T-helper 2 cell treated with Interferon-gamma antibody and Interleukin-4, amounts not matched to agents 100 ng/mL and 5 ng/mL, for 36 hours (primary cell): Measurements from ENCODE around the gene UNC79. TPM values are rescaled to one million over a fixed set of nuclear protein-coding genes. Genes with fewer than 3 reads are reported as not detected.

Source experiments
- intact Hi-C: fragments of 100-400 bp; cut with micrococcal nuclease; formaldehyde crosslinking; loops from one replicate; pipeline ENCODE4 v1.15.1; 2023
- total RNA-seq: library from RNA; stranded (reverse); gene quantifications from 2 replicates; pipeline ENCODE4 v1.2.3, GENCODE V29; 2022

Gene UNC79
- total RNA-seq, 1 donor from 2014 or later, result not detected

DNA sequence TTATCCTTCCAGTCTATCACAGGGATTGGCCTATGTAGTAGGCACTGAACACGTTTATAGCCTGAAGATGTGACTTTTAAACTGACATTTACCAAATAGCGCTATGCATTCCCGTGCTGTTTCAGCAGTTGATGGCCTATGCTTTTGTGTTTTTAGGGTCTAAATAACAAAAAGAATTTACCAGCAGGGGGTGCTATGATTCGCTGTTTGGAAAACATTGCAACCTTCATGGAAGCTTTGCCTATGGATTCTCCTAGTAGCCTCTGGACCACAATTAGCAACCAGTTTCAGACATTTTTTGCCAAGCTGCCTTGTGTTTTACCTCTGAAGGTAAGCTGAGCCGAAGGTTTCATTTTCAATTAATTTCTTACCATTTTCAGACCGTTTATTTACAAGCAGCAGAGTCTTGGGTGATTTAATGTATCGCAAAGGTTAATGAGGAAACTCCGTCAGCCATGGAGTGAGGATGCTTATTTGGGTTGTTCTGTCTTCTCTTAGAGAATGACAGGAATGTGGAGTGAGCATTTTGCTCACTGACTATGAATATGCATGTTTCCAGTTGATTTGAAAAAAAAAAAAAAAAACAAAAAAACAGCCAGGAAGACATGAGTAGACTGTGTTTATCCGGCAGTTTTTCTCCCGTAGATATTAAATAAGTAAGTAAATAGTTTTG lies 224.5 kb downstream of the UNC79 start:
- intact Hi-C loops, result loop anchor here (1.0 to 10.0 kb wide), 2 partner anchors 238 to 530 kb away; no protein-coding TSS in a partner anchor

DNA sequence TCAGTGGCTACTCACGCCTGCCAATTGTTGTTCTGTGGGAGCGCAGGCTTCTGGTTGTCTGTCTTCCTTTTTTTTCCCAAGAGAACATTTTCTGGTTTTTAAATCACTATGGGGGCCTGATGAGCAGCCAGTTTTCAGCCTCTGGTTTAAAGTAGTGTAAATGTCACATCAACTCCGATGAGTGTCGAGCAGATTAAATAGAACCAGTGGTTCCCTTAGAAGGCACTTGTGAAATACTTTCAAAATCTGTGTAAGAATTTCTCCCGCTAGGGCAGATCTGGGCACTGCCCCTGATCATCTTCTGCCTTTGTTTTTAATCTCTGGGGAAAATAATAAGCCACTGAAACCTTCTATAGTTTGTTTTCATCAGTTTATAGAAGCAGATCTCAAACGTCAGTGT lies 227.1 kb downstream of the UNC79 start:
- intact Hi-C loops, result loop anchor here (10.0 kb wide), 1 partner anchor 527 kb away; no protein-coding TSS in a partner anchor

DNA sequence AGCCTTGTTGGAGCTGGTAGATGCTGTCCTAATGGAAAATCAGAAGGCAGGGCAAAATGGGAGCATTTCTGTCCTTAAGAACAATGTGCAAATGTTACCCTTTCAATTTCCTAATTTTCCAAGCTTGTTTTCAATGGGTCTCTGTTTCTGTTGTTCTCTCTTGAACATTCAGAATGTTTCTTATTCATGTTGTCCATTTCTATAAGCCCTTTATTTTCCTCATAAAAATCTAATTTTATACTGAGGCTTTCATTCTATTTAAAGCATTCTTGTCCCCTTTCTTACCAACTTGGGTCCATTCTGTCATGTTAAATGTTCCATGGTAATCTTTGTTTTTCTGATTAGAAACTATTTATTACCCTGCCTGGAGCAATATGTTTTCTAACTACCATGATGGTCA lies 232.6 kb downstream of the UNC79 start:
- intact Hi-C loops, result no loop called here

DNA sequence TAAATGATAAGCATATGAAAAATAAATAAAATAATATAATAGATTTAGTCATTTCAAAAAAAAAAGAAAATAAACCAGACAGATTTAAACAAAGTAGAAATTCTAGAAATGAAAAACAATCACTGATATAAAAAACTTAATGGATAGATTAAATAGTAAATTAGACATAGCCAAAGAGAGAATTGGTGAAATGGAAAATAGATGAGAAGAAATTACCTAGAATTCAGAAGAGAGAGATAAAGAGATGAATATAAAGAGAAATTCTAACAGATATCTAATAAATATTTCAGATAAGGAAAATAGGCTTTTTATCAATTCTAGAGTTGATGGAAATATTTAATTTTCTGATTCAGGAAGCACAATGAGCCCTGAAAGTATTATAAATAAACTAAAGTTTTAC lies 234.4 kb downstream of the UNC79 start:
- intact Hi-C loops, result no loop called here

DNA sequence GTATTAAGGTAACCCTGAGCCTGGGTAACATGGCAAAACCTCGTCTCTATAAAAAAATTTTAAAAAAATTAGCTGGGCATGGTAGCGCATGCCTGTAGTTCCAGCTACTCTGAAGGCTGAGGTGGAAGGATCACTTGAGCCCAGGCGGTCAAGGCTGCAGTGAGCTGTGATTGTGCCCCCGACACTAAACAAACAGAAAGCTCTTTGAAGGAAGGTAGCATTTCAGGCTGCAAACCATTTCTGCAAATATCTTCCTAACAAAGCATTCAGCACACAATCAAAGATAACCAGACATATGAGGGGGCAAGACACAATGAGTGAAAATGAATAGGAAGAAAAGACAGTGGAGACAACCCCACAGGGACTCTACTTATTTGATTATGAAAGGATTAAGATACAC lies 238.9 kb downstream of the UNC79 start:
- intact Hi-C loops, result no loop called here

DNA sequence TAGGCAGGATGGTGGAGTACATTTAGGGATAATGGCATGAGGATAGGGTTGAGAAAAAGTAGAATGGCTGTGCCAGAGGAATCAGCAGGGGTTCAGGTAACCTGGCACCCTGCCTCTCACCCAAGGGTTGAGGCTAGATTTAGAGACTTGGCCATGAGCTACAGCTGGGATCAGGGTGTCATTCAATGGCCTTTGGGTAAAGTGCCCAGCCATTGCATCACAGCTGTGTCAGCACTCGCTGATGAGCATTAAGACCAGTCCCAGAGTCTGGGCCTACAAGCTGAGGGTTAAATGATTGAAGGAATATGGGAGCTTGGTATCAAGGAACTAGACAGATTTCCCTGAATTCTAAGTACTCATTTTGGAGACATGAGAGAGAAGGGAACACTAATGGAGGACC lies 243.6 kb downstream of the UNC79 start:
- intact Hi-C loops, result no loop called here

DNA sequence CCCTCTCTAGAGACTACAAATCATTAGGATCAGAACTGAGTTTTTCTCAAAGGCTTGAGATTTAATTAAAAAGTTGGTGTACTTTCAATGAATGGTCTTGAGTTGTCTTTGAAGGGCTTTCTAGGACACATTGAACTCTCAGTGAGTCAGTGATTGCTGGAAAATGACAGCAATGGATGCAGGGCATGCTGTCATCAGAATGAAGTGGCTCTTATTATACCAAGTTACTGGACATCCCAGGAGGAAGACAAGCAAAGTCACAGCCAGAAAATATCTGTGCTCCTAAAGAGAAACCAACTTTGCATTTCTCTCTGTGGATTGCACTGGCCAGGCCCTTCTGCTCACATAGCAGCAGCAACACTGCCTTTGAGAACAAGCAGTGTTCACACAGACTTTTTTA lies 244.9 kb downstream of the UNC79 start:
- intact Hi-C loops, result no loop called here

DNA sequence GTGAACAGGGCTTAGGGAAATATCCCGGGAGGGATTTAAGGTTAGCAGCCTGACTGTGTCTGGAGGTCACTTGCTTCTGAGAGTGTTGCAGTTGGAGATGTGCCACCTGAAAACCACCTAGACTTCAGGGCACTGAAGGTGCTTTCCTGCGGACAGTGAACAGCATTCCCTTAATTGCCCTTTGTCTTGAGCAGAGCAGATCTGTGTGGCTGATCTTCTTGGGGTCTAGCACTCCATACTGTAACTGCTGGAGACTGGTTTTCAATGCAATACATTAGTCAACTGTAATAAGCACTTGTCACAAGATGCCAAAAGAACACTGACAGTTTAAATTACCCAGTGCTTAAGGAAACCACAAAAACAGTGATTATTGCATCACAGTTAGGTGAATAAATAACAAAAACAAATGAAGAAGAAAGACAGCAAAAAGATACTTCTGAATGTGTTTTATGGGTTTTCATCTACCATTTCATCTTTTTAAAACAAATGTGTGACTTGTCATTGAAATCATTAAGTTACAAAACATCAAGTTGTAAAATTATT lies 245.7 kb downstream of the UNC79 start:
- intact Hi-C loops, result no loop called here

DNA sequence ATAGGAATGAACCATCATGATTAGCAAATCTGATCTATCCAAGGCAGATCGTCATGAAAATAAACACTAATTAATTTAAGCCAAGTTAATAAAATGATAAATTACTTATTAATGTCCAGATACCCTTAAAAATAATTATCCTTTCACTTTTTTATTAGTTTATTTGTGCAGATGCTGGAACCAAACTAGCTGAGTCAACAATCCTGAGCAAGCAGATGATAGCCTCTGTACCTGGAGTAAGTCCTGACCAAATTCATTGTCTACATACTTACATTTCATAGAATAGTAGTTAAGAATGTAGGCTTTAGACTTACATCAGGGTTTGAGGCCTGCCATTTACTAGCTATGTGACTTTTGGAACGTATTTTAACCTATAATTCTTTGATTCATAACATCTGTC lies 251.7 kb downstream of the UNC79 start:
- intact Hi-C loops, result no loop called here

DNA sequence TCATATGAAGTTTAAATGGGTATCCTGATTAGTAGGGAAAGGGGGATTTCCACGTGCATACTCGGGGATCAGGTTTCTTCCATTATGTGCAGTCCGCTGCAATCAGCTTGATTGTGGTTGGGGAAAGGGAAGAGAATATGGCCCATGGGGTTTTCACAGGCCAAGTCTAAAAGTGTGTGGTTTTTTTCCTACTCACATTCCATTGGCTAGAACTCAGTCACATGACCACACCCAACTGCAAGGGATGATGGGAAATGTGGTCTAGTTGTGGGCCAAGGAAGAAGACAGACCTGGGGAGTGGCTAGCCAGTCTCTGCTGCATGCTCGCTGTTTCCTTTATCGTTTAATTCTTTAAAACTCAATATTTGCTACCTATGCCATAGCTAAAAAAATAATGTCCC lies 252.5 kb downstream of the UNC79 start:
- intact Hi-C loops, result no loop called here

DNA sequence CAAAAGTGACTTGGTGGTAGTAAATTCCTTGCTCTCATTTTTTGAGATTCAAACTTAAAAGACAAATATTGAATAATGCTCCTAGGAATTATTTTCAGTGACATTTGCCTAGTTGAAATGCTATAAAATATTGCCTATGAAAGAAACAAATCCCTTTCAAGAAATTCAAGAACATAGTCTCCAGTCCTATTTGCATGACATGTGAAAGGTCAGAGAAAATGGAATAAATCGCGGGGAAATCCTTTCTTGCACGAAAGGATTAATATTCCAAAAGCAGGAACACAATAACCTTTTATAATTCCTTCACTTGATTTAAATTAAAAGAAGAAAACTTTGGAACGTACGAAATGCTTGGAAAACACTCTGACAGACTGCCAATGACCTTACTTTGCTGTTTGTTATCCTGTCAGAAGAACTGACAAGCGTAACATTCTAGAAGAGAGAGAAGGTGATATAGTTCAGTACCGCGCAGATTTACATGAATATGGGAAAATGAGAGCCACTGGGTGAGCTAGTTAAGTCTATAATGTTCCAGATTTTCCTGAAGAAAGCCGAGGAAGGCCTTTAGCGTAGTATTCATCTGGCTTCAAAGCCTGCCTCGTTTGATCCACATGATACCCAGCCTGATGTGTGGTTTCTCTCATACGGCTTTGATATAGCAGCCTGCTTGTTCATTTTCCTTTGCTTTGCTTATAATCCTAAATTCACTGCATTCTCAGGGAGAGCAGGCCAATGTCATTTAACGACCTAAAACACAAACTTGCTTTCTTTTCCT lies 254.6 kb downstream of the UNC79 start:
- intact Hi-C loops, result no loop called here

DNA sequence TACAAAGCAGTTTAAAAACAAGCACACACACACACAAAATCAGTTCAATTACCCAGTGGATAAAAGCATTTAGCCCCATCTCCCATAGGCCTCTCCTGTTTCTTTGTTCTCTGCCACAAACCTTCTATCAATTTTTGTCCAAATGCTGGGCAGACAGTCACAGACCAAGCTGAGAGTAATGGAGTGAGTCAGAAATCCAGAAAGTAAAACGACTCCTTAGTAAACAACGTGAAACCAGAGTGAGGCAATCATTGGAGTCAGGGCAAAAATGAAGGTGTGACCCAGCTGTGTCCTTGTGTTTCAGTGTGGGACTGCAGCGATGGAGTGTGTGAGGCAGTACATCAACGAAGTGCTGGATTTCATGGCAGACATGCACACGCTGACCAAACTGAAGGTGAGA lies 255.5 kb downstream of the UNC79 start:
- intact Hi-C loops, result no loop called here

DNA sequence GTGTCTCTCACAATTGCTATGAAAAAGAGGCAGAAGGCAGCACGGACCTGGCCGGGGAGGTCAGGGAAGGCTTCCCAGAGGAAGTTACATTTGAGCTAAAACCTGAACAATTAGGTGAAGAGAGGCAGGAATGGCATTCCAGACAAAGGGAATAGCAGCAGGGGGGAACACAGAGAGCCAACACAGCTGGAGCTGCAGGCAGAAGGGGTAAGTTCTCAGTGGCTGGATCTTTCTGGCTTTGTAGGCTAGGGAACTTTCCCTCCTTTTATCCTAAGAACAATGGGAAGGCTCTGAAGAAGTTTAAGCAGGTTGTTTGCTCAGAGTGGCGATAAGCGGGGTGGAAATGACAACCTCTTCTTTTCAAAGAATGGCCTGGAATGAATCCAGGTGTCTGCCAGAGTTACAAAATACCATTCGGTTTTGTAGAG lies 257.5 kb downstream of the UNC79 start:
- intact Hi-C loops, result no loop called here

DNA sequence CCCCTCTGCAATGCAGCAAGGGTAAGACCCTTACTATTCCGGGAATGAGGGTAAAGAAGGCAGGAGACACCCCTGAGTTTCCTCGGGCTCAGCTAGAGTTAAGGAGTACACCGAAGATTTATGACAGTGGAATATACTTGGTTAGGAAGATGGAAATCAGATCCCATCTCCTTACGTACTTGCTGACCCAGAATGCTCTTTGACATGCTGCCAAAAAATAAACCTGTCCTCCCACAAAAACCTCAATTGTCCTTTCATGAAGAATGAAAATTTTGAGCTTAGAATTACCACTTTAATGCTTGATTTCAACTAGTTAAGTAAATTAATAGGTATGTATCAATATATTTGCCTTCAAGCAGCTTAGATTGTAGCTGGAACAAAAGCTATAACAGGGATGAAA lies 258.1 kb downstream of the UNC79 start:
- intact Hi-C loops, result no loop called here

DNA sequence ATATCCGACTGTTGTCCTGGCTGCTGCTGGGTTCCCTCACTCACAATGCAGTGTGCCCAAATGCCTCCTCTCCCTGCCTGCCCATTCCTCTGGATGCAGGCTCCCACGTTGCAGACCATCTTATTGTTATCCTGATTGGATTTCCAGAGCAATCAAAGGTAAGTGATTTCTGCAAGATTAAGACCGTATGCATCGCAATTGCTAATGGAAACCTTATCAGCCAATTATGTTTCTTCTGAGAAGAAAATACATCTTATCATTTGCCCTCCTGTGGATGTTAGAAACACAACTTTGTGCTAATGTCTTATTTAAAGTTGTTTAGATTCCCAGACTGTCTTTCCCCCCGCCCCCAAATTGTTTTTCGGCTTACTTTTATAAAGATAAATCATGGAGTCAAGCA lies 259.4 kb downstream of the UNC79 start:
- intact Hi-C loops, result no loop called here

DNA sequence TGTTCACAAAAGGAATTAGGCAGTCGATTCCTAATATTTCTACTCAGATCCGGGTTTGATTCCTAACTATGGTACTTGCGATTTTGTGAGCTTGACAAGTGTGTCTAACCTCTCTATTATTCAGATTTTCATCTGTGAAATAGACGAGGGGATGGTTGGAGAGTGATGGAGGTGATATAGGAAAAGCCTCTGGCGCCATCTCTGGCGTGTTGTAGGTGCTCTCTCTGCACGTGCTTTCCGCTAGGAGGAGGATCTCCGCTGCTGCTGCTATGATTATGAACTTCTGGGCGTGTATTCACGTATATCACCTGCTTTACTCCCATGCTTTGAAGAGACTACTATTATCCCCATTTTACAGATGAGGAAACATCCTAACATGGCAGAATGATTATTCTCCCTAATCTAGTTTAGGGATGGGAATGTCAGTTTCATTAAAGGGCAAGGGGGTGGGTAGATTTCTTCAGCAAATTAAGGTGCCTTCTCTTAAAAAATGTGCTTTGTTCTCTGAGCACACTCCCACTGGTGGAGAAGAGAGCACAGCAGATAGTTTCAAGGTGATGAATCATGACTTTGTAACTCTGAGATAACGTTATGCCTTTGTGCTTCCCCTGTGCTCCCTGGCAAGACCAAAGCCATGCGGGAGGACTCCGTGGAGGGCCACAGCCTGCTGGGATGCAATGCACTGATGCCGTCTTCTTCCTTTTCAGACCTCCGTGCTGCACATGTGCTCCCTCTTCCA lies 260.5 kb downstream of the UNC79 start:
- intact Hi-C loops, result no loop called here

DNA sequence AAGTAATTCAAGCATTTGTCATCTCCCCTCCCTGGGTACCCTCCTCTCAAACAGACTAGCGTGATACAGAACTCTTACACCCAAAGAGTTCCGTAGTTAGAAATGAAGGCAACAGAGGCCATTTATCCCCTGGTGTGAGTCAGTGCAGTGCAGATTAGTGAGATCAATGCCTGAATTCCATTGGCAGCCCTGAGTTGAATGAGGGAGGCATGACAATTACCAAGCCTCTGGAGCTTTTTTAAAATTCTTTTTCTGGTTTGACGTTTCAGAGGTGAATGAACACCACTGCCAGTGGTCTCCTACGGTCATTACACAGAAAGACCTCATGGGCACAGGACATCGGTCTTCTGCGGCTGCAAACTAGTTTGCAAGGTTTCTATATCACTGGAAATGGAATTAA lies 263.2 kb downstream of the UNC79 start:
- intact Hi-C loops, result no loop called here

DNA sequence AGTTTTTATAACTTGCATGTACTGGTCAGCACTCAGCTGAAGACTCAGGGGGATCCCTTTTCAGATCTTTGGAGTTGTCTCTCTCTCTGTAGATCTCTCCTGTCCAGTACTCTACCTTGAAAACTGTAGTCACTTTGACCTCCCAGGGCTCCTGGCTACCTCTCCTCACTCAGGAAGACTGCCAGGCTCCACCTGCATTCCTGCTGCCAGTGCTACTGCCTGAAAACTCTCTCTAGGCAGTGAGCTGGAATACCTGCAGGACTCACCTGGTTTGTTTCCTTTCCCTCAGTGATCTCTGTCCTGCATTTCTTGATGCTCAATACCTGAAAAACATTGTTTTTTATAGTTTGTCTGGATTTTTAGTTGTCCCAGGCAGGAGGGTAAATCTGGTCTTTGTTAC lies 270.2 kb downstream of the UNC79 start:
- intact Hi-C loops, result no loop called here

DNA sequence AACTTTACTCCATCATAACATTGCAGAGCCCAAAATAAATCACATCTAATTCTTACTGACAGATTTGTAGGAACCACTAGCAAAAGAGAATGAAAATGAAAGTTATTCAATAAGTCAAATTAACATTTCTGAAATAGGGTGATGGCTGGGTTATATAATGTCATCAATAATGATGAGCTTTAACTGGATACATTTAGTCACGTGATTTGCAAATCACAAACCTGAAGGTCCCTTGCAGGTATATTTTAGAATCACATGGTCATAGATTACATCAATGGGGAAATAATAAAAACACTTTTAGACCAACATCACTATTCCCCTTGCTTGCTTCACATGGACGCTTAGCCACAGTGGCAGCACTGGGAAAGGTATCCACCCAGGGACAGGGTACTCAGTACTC lies 270.8 kb downstream of the UNC79 start:
- intact Hi-C loops, result no loop called here

DNA sequence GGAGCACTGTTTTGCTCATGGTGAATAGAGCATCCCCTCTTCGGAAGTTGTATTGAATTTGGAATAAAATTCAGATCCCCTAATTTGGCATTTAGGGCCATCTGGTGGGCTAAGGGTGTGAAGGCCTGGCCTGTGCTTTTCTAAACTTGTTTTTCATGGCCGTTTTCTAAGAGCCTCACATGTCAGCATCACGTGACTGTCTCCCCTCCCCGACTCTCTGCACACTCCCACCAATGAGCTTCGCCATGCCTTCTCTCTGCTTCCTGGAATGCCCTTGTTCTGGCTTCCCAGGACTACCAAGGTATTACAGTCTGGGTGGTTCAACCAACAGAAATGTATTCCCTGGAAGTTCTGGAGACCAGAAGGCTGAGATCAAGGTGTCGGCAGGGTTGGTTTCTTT lies 272.2 kb downstream of the UNC79 start:
- intact Hi-C loops, result no loop called here

DNA sequence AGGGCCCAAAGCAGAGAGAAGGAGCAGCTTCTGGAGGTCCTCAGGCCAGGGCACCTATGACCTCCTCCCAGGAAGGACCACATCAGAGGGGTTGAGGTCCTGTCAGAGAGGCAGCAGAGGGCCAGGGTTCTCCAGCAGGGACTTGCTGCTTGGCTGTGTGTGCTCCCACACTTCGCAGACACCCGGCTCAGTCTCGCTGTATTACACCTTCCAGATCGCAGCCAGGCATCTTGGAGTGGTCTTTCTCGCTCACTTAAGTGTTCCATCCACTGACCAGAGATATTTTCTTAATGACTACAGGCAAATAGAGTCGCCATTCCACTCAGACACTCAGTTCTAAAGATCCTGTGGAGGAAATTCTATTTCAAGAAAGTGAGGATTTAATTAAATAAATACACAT lies 273.2 kb downstream of the UNC79 start:
- intact Hi-C loops, result no loop called here
